Thyroid gland (tissue), 4 donors: ENCODE data around the gene OR1F1. TPM values are rescaled to one million over a fixed set of nuclear protein-coding genes. Genes with fewer than 3 reads are reported as not detected.

Source experiments
- DNase-seq, 2 donors: peaks; one replicate each; pipeline ENCODE4 v3.0.0-alpha.2; 2019
- H3K27ac ChIP-seq, 3 donors: fragments of 200-600 bp; sonication (generic); 1 replicate in 2 of 3; 2 replicates in 1 of 3; pipeline ENCODE4 v1.5.1; 2016 to 2019; ENCODE audit warnings: mild to moderate bottlenecking in 1 of 3, moderate library complexity in 1 of 3
- H3K27me3 ChIP-seq: fragments of 200-600 bp; sonication (generic); one replicate; pipeline ENCODE4 v1.5.1; 2019
- H3K36me3 ChIP-seq, 2 donors: fragments of 200-600 bp; sonication (generic); one replicate each; pipeline ENCODE4 v1.5.1; 2016 to 2019
- H3K4me1 ChIP-seq, 2 donors: fragments of 200-600 bp; sonication (generic); one replicate each; pipeline ENCODE4 v1.5.1; 2017 to 2019
- H3K4me3 ChIP-seq, 3 donors: fragments of 200-600 bp; sonication (generic); replicated peaks in 1 of 3; 1 replicate in 2 of 3; 2 replicates in 1 of 3; pipeline ENCODE4 v1.5.1; 2016; ENCODE audit warnings: mild to moderate bottlenecking in 1 of 3
- H3K9me3 ChIP-seq: fragments of 200-600 bp; sonication (generic); one replicate; pipeline ENCODE4 v1.5.1; 2017
- CTCF ChIP-seq, 6 experiments: fragments of 200-600 bp in 3 of 6; fragments of 450-650 bp in 3 of 6; sonication (generic) in 3 of 6; IDR thresholded peaks; one replicate each; pipeline ENCODE4 v1.5.1; 2016 to 2019; ENCODE audit warnings: antibody characterized with exemption in 6 of 6, mild to moderate bottlenecking in 2 of 6, inconsistent platforms in 1 of 6, moderate library complexity in 1 of 6
- POLR2A ChIP-seq, 2 donors: fragments of 450-650 bp; IDR thresholded peaks; one replicate each; pipeline ENCODE4 v1.6.1; 2017; ENCODE audit warnings: antibody characterized with exemption in 2 of 2, mild to moderate bottlenecking in 2 of 2, moderate library complexity in 1 of 2
- WGBS, 2 donors: methylation state at CpG; one replicate each; pipeline ENCODE4 v1.1.5; 2017; 5-methylcytosine and 5-hydroxymethylcytosine counted together
- intact Hi-C: fragments of 100-400 bp; cut with DNase I; formaldehyde crosslinking; loops from one replicate; pipeline ENCODE4 v1.15.1; 2023
- total RNA-seq, 4 donors: library from RNA; depleted of rRNA; stranded (reverse); fragments of >200 nt; gene quantifications; one replicate each; pipeline ENCODE4 v1.2.3, GENCODE V29; 2016

Gene OR1F1
- total RNA-seq, 4 donors from 2014 or later, result not detected

GRCh38 chr16:3188675-3188924 lies 596 bp downstream of the OR1F1 start:
- no peak overlapping the region for H3K27ac ChIP-seq
- H3K27me3 ChIP-seq, result peaks cover 58% of the 10 kb centered on the region
- intact Hi-C loops, result no loop called here
- H3K4me3 ChIP-seq, result no peak overlapping the region
- H3K9me3 ChIP-seq, result no peaks in the 10 kb centered on the region
- no peaks in the 10 kb centered on the region for H3K36me3 ChIP-seq
- TF ChIP-seq CTCF (IDR thresholded peaks at IDR 0.05) (no peak), POLR2A (IDR thresholded peaks at IDR 0.05) (no peak)
- no peak for DNase-seq
- peaks cover 7 to 18% of the 10 kb centered on the region in 2 donors for H3K4me1 ChIP-seq
- WGBS, 2 donors, result 0% methylated on average over 6 of the region's 13 CpGs

- no peak for DNase-seq
- peaks cover 58% of the 10 kb centered on the region for H3K27me3 ChIP-seq
- no peak overlapping the region for H3K27ac ChIP-seq
- intact Hi-C loops, result no loop called here
- no peaks in the 10 kb centered on the region for H3K9me3 ChIP-seq
- no peak overlapping the region for H3K4me3 ChIP-seq
- H3K4me1 ChIP-seq, result peaks cover 7 to 16% of the 10 kb centered on the region in 2 donors
- 4 to 5% methylated on average over 25 to 42 of the region's 61 CpGs for WGBS, 2 donors
- no peak for TF ChIP-seq POLR2A (IDR thresholded peaks at IDR 0.05)
- no peak for TF ChIP-seq CTCF (IDR thresholded peaks at IDR 0.05)
- H3K36me3 ChIP-seq, result no peaks in the 10 kb centered on the region
Observed at GRCh38 chr16:3188925-3189825, 1.2 kb downstream of the OR1F1 start.

GRCh38 chr16:3189869-3190268 lies 1.9 kb downstream of the OR1F1 start:
- 7 to 17% methylated on average over 11 of the region's 11 CpGs for WGBS, 2 donors
- H3K9me3 ChIP-seq, result no peaks in the 10 kb centered on the region
- no peak overlapping the region for H3K27ac ChIP-seq
- peaks cover 7 to 16% of the 10 kb centered on the region in 2 donors for H3K4me1 ChIP-seq
- TF ChIP-seq CTCF (IDR thresholded peaks at IDR 0.05), result no peak
- no peak for TF ChIP-seq POLR2A (IDR thresholded peaks at IDR 0.05)
- H3K36me3 ChIP-seq, result no peaks in the 10 kb centered on the region
- peaks cover 55% of the 10 kb centered on the region for H3K27me3 ChIP-seq
- no peak for DNase-seq
- intact Hi-C loops, result no loop called here
- H3K4me3 ChIP-seq, result no peak overlapping the region

GRCh38 chr16:3190949-3191353 lies 2.9 kb downstream of the OR1F1 start:
- WGBS, 2 donors, result 10 to 11% methylated on average over 16 of the region's 16 CpGs
- no peak overlapping the region for H3K4me3 ChIP-seq
- peaks cover 58% of the 10 kb centered on the region for H3K27me3 ChIP-seq
- H3K4me1 ChIP-seq, result peaks cover 7 to 16% of the 10 kb centered on the region in 2 donors
- no peak for DNase-seq
- H3K27ac ChIP-seq, result no peak overlapping the region
- intact Hi-C loops, result no loop called here
- no peak for TF ChIP-seq CTCF (IDR thresholded peaks at IDR 0.05)
- H3K9me3 ChIP-seq, result no peaks in the 10 kb centered on the region
- no peaks in the 10 kb centered on the region for H3K36me3 ChIP-seq

- no peaks in the 10 kb centered on the region for H3K36me3 ChIP-seq
- no peak for TF ChIP-seq CTCF (IDR thresholded peaks at IDR 0.05)
- no peak for TF ChIP-seq POLR2A (IDR thresholded peaks at IDR 0.05)
- no peak overlapping the region for H3K4me3 ChIP-seq
- peaks cover 58% of the 10 kb centered on the region for H3K27me3 ChIP-seq
- intact Hi-C loops, result no loop called here
- peaks cover 7 to 16% of the 10 kb centered on the region in 2 donors for H3K4me1 ChIP-seq
- no peak overlapping the region for H3K27ac ChIP-seq
- no peak for DNase-seq
- WGBS, 2 donors, result 36 to 59% methylated on average over 15 to 31 of the region's 36 CpGs
- H3K9me3 ChIP-seq, result no peaks in the 10 kb centered on the region
Observed at GRCh38 chr16:3192476-3193019, 4.5 kb downstream of the OR1F1 start.
